Measurements from ENCODE around the gene FRMPD1.

FRMPD1 gene

GRCh38 chr9:37776328-37776727 lies 125.6 kb downstream of the FRMPD1 start:
- DNase-seq (ENCODE audit: low read depth in 2 of 2): no peak

GRCh38 chr9:37778534-37778933 lies 127.8 kb downstream of the FRMPD1 start:
- no peak for DNase-seq (ENCODE audit: low read depth in 2 of 2)

- no peak for DNase-seq (ENCODE audit: low read depth in 2 of 2)
Observed at GRCh38 chr9:37784291-37784615, 133.5 kb downstream of the FRMPD1 start.

GRCh38 chr9:37784616-37785483 lies 134.1 kb downstream of the FRMPD1 start, which contains the start of gene EXOSC3:
EXOSC3 (minus strand) TSS chr9:37785064; CDS start chr9:37785044, 20 bp downstream.
- DNase-seq (ENCODE audit: low read depth in 2 of 2): peak; percentile 67 to 72

GRCh38 chr9:37787059-37787458 lies 136.3 kb downstream of the FRMPD1 start:
- no peak for DNase-seq (ENCODE audit: low read depth in 2 of 2)

- no peak for DNase-seq (ENCODE audit: low read depth in 2 of 2)
Observed at GRCh38 chr9:37788332-37788731, 137.6 kb downstream of the FRMPD1 start.

- DNase-seq (ENCODE audit: low read depth in 2 of 2): no peak
Observed at GRCh38 chr9:37790096-37790495, 139.3 kb downstream of the FRMPD1 start.

GRCh38 chr9:37792122-37792521 lies 141.4 kb downstream of the FRMPD1 start:
- no peak for DNase-seq (ENCODE audit: low read depth in 2 of 2)

GRCh38 chr9:37796232-37796631 lies 145.5 kb downstream of the FRMPD1 start:
- no peak for DNase-seq (ENCODE audit: low read depth in 2 of 2)

All from stimulated activated CD8-positive, alpha-beta memory T cell treated with anti-CD3 and anti-CD28 coated beads, Interleukin-15, amount 100 ng/mL, for 4 hours (primary cell).